Mesodermal cell (in vitro differentiated cells): ENCODE measurements around the gene NARF.

Experiments used
- H3K27ac ChIP-seq: 2 replicates; pipeline ENCODE4 v1.7.0; 2013; ENCODE audit warnings: mild to moderate bottlenecking, low read depth, low read length, moderate library complexity; ENCODE audit not compliant: severe bottlenecking
- H3K36me3 ChIP-seq: 2 replicates; pipeline ENCODE4 v1.7.1; 2013; ENCODE audit warnings: mild to moderate bottlenecking, low read length, moderate library complexity; ENCODE audit not compliant: control insufficient read depth, insufficient read depth
- H3K4me1 ChIP-seq: one replicate; pipeline ENCODE4 v1.7.1; 2013; ENCODE audit warnings: mild to moderate bottlenecking, low read length; ENCODE audit not compliant: insufficient read depth, control insufficient read depth, poor library complexity, severe bottlenecking
- H3K4me3 ChIP-seq: 2 replicates; pipeline ENCODE4 v1.7.0; 2013; ENCODE audit warnings: low read length, control low read depth, mild to moderate bottlenecking; ENCODE audit not compliant: insufficient read depth, poor library complexity, severe bottlenecking; ENCODE audit errors: extremely low read depth
- H3K9me3 ChIP-seq: 2 replicates; pipeline ENCODE4 v1.7.1; 2013; ENCODE audit warnings: mild to moderate bottlenecking, low read length, moderate library complexity; ENCODE audit not compliant: control insufficient read depth
- WGBS, 2 experiments: methylation state at CpG; one replicate each; pipeline ENCODE4 v1.1.5; 2013; ENCODE audit warnings: missing lambda C conversion rate in 2 of 2; ENCODE audit not compliant: insufficient coverage in 2 of 2; 5-methylcytosine and 5-hydroxymethylcytosine counted together

The NARF gene

DNA sequence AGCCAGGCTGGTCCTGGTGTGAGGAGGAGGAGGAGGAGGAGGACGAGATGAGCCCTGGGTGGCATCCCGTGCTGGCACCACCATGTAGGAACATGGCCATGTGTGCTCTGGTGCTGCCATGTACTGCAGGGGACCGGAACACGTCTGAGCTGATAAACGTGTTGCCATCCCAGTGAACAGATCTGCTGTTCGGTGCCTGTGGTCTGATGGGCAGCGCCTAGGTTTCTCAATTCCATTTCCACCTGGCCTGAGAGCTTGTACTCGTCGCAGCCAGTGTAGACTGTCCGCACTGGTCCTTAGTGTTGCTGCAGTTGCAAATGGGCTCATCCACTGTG, 32.6 kb downstream of the NARF start:
- Histone ChIP-seq H3K27ac (no peak overlapping the region), H3K4me1 (no peaks in the 10 kb centered on the region), H3K36me3 (peaks cover 28% of the 10 kb centered on the region), H3K4me3 (no peak overlapping the region), H3K9me3 (no peaks in the 10 kb centered on the region)
- WGBS, 2 experiments: 91 to 94% methylated on average over 9 to 10 of the region's 10 CpGs

DNA sequence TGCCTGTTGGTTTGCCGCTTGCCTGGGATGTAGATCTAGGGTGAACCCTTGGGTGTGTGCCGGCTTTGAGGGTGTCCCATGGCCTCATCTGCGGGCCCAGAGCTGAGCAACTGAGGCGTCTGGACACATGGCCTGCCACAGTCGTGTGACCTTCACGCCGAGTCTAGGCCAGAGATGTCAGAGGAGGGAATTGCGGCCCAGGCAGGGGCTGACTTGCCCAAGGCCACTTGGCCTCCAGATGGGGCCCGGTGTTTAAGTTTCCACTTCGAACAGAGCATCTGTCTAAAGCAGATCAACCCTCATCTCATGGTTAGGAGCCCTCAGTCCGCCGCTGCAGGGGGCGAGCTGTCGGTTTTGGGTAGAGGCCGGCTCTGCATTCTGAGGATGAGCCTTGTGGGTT, 33.0 kb downstream of the NARF start:
- peaks cover 24% of the 10 kb centered on the region for H3K36me3 ChIP-seq

DNA sequence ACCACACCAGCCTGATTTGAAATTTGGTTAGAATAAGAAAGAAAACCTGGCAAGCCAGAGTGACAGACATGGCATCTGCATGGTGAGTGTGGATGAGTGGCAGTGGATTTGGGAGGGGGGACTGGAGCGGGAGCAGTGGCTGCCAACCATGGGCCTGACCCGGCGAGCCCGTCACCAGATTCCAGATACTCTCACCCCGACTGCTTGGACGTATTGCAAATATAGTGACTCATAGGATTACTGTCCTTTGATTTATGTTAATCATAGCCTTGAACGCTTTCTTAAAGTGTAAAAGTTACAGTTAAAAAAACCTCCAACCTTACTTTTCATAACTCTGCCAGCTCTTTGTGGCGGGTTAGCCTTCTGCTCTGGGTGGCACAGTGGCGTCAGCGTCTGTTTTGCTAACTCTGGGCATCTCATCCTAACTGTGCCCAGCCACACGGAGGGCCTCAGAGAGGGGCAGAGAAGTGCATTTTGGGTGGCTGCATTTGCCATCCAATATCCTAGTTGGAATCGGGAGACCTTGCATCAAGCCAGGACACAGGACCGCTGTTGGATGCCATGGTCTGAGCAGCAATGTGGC, 34.2 kb downstream of the NARF start:
- no peak overlapping the region for H3K4me3 ChIP-seq
- 92 to 97% methylated on average over 8 to 10 of the region's 13 CpGs for WGBS, 2 experiments
- no peaks in the 10 kb centered on the region for H3K9me3 ChIP-seq
- H3K4me1 ChIP-seq: no peaks in the 10 kb centered on the region
- H3K27ac ChIP-seq: no peak overlapping the region
- H3K36me3 ChIP-seq: peaks cover 15% of the 10 kb centered on the region

More for the DNA sequence above, 33.0 kb downstream of the NARF start:
- no peaks in the 10 kb centered on the region for H3K4me1 ChIP-seq
- H3K9me3 ChIP-seq: no peaks in the 10 kb centered on the region
- no peak overlapping the region for H3K27ac ChIP-seq
- H3K4me3 ChIP-seq: no peak overlapping the region
- WGBS, 2 experiments: 92 to 97% methylated on average over 13 to 15 of the region's 15 CpGs

DNA sequence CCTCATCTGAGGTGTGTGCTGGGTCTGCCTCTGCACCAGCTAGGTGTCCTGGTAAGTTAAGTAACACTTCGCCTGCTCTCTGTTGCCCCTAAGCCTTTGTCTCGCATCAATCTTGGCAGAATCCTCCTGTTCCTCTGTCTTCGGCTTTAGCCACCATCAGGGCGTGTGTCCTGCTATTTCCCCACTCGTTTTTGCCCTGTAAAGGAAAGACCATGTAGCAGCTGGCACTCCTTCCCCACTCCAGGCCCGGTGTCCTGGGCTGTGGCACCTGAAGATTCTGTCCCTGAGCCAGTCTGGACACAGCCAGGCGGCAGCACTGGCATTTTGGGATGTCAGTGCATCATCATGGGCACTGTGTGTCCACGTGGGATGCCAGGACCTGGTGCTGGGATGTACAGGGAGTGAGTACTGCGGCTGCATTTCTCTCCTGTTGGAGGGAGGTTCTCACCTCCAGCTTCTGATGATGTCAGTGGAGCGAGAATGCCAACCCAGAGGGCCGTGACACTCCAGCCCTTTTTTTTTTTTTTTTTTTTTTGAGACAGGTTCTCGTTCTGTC, 34.8 kb downstream of the NARF start:
- no peak overlapping the region for H3K4me3 ChIP-seq
- no peaks in the 10 kb centered on the region for H3K9me3 ChIP-seq
- H3K36me3 ChIP-seq: peaks cover 12% of the 10 kb centered on the region
- H3K27ac ChIP-seq: no peak overlapping the region
- 89 to 92% methylated on average over 7 to 9 of the region's 12 CpGs for WGBS, 2 experiments
- no peaks in the 10 kb centered on the region for H3K4me1 ChIP-seq

DNA sequence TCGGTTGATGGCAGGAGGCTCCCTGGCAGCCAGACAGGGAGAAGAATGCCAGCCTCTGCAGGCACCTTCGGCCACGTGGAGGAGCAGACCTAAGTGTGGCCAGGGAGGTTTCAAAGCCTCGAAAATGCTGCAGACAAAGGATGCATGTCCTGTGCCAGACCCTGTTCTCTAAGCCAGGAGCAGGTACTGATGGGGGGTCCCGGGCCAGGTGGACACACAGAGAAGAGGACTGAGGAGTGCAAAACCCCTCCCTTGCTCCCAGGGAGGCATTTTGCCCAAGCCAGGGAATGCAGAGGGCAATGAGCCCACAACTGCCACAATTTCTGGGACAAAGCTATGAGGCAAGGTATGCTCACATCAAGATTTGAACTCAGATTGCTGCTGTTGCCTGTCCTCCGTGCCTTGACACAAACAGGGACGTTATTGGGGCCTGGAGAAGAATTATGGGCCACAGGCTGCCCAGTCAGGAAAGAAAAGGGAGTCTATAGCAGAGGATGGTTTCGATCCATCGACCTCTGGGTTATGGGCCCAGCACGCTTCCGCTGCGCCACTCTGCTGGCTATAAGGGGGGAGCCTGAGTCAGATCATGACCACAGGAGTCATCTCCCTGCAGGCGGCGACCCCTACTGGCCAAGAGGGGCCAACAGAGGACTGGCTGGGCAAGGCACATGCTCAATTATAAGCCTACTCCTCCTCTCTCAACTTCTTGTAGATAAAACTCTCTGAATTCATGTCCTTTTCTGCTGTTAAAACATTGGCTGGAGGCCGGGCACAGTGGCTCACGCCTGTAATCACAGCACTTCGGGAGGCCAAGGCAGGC, 35.9 kb downstream of the NARF start:
- Histone ChIP-seq H3K36me3 (peaks cover 2% of the 10 kb centered on the region), H3K4me3 (no peak overlapping the region), H3K27ac (peak overlapping the region; percentile 81), H3K4me1 (no peaks in the 10 kb centered on the region), H3K9me3 (no peaks in the 10 kb centered on the region)
- 4 to 8% methylated on average over 14 to 16 of the region's 17 CpGs for WGBS, 2 experiments

DNA sequence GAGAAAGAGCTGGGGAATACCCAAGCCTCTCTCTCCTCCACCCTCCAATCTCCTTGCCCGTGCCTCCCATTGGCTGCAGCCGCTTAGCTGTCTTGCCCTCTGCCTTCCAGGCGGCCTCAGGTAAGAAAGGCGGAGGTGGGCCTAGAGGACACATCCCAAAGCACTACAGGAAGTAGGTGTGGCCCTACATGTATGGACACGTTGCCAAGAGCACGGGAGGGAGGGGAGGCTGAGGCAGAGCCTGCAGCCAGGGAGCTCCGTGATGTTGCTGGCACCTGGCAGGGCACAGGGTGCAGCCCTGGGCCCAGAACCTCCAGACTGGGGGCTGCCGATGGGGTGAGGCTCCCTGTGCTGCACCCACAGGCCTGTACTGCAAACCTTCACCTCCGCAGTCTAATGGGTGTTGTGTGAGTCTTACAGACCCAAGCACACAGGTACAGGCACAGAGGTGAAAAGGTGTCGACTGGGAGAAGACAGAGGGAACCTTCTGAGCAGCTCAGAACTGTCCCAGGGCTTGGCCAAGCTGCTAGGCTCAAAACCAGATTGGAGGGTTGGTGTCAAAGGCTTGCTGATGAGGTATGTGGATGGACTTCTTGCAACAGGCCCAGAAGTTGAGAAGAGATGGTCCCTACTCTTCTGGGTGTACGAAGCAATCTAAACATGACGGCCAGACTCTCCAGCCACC, 37.4 kb downstream of the NARF start:
- WGBS, 2 experiments: 83 to 85% methylated on average over 10 of the region's 12 CpGs
- Histone ChIP-seq H3K4me3 (no peak overlapping the region), H3K9me3 (no peaks in the 10 kb centered on the region), H3K36me3 (no peaks in the 10 kb centered on the region), H3K4me1 (no peaks in the 10 kb centered on the region), H3K27ac (no peak overlapping the region)

DNA sequence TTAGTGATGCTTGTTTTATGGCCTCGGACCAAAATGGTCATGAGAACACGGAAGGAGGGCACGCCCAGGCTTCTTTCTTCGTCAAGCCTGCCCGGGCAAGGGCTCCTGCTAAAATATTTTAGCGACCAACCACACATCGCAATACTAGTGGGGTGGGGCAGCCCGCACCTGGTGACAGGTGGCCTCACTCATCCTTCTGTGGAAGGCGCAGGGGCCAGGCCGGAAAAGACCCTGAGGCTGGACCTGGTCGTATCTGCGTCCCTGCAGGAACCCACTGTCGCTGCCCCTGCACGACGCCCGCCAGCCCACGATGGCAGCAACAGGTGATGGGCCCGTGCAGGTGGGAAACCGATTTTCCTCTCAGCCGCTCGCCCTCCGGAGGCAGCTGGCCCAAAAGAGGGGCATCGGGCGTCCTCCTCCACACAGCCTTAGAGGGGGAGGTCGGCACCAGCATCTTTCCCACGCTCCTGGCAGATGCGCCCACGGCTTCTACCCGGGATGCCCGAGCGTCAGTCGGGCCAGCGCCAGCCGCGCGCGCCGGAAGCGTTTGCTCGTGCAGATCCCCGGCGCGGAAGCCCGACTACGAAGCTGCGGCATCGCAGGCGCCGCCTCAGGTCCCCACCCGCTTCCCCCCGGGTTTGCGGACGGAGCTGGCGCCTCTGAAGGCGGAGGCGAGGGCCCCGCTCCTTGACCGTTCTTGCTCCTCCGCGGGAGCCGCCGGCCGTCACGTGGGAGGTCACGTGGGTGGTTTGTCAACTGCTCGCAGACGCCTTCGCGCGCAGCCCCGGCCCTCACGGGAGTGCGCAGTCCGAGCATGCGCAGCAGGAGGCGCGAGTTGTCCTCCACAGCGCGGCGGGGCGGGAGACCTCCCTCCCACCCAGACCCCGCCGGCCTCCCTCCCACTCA, 38.2 kb downstream of the NARF start:
- peak overlapping the region; percentile 52 for H3K4me3 ChIP-seq
- no peaks in the 10 kb centered on the region for H3K4me1 ChIP-seq
- H3K27ac ChIP-seq: no peak overlapping the region
- 25 to 27% methylated on average over 61 to 65 of the region's 83 CpGs for WGBS, 2 experiments
- H3K9me3 ChIP-seq: no peaks in the 10 kb centered on the region
- no peaks in the 10 kb centered on the region for H3K36me3 ChIP-seq

DNA sequence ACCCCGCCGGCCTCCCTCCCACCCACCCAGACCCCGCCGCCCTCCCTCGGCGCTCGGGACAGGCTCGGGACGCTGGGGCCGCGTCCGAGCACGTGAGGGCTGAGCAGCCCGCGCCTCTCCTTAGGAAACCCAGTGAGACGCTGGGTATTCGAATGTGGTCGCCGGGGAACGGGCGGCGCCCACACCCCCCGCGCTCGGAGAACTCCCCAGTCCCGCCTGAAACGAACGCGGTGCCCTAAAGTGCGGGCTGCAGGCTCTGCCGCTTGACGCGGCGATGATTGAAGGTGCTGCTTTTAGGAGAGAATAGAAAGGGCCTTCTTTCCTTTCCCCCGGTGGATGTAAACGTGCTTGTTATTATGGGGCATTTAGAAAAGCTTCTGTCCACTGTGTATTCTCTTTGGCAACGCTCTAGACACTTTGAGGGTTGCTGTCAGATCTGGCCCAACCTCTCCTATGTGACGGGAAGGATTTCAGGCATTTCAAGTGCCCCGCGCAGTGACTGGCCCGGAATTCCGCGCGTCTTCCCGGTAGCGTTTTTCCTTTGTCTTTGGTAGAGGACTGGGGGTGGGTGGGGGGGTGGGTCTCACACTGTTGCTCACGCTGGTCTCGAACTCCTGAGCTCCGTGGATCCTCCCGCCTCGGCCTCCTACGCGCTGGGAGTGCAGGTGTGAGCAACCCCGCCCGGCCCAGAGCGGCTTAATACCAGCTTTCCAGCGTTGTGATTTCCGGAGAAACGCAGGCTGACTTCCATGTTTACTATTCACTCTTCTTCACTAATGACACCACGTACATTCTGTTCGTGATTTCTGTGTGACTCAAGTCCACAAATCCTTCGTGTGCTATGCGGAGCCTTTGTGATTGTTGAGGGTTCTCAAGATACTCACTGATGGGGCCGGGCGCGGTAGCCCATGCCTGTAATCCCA, 39.2 kb downstream of the NARF start:
- Histone ChIP-seq H3K27ac (peak overlapping the region; percentile 75), H3K4me1 (no peaks in the 10 kb centered on the region), H3K36me3 (no peaks in the 10 kb centered on the region), H3K4me3 (peak overlapping the region; percentile 41), H3K9me3 (no peaks in the 10 kb centered on the region)
- 21% methylated on average over 43 to 47 of the region's 66 CpGs for WGBS, 2 experiments

DNA sequence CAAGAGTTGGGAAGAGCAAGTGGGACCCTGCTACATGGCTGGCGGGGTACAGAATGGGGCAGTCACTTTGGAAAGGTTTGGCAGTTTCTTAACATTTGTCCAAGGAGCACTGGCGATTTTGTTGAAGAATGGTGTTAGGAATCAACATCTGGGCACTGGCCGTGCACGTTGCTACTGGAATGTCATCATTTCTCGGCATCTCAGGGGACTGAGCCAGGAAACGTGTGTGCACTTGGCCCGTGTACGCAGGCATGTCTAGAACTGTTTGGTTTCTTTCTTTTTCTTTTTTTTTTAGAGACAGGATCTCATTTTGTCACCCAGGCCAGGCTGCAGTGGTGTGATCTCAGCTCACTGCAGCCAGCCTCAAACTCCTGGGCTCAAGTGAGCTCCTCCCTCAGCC, 43.7 kb downstream of the NARF start:
- no peaks in the 10 kb centered on the region for H3K9me3 ChIP-seq
- H3K4me3 ChIP-seq: no peak overlapping the region
- 92 to 94% methylated on average over 8 of the region's 8 CpGs for WGBS, 2 experiments
- H3K27ac ChIP-seq: no peak overlapping the region
- no peaks in the 10 kb centered on the region for H3K36me3 ChIP-seq
- no peaks in the 10 kb centered on the region for H3K4me1 ChIP-seq
